ENCODE results near the gene TCP11. TPM values are rescaled to one million over a fixed set of nuclear protein-coding genes. Genes with fewer than 3 reads are reported as not detected.
"Not testable (repeated sequence)": the region's sequence is repeated elsewhere in the genome, so short reads cannot be mapped to it uniquely, and the experiment has no call there.

TCP11 gene
- total RNA-seq, 1 experiment from 2014 or later, result not detected

GRCh38 chr6:35148167-35148741, 7.1 kb upstream of the TCP11 start:
- DNase-seq (ENCODE audit: extremely low read depth, low read depth), result no peak

GRCh38 chr6:35147486-35147885, 6.3 kb upstream of the TCP11 start:
- DNase-seq (ENCODE audit: extremely low read depth, low read depth), result no peak

GRCh38 chr6:35147026-35147425, 5.9 kb upstream of the TCP11 start:
- no peak for DNase-seq (ENCODE audit: extremely low read depth, low read depth)

- peak; percentile 13 for DNase-seq (ENCODE audit: extremely low read depth, low read depth)
These were observed 5.3 kb upstream of the TCP11 start for GRCh38 chr6:35146453-35146852.

GRCh38 chr6:35145757-35146156, 4.6 kb upstream of the TCP11 start:
- no peak for DNase-seq (ENCODE audit: extremely low read depth, low read depth)

GRCh38 chr6:35142588-35143569, 1.7 kb upstream of the TCP11 start:
- DNase-seq (ENCODE audit: extremely low read depth, low read depth), result no peak

GRCh38 chr6:35140639-35141006, 516 bp downstream of the TCP11 start:
- no peak for DNase-seq (ENCODE audit: extremely low read depth, low read depth)

GRCh38 chr6:35139924-35140638, 1.1 kb downstream of the TCP11 start:
- peak; percentile 48 for DNase-seq (ENCODE audit: extremely low read depth, low read depth)

GRCh38 chr6:35139470-35139869, 1.7 kb downstream of the TCP11 start:
- no peak for DNase-seq (ENCODE audit: extremely low read depth, low read depth)

GRCh38 chr6:35138191-35138590, 2.9 kb downstream of the TCP11 start:
- not testable (repeated sequence) for DNase-seq (ENCODE audit: extremely low read depth, low read depth)

GRCh38 chr6:35136185-35136584, 5.0 kb downstream of the TCP11 start:
- DNase-seq (ENCODE audit: extremely low read depth, low read depth), result no peak

- no peak for DNase-seq (ENCODE audit: extremely low read depth, low read depth)
These were observed 12.6 kb downstream of the TCP11 start for GRCh38 chr6:35128496-35128895.

- DNase-seq (ENCODE audit: extremely low read depth, low read depth), result no peak
These were observed 13.1 kb downstream of the TCP11 start for GRCh38 chr6:35128042-35128441.

GRCh38 chr6:35124356-35124755, 16.8 kb downstream of the TCP11 start:
- DNase-seq (ENCODE audit: extremely low read depth, low read depth), result no peak

GRCh38 chr6:35120746-35121145, 20.4 kb downstream of the TCP11 start:
- no peak for DNase-seq (ENCODE audit: extremely low read depth, low read depth)

- DNase-seq (ENCODE audit: extremely low read depth, low read depth), result no peak
These were observed 32.7 kb downstream of the TCP11 start for GRCh38 chr6:35108309-35108885.

- not testable (repeated sequence) for DNase-seq (ENCODE audit: extremely low read depth, low read depth)
These were observed 33.4 kb downstream of the TCP11 start for GRCh38 chr6:35107761-35108160.

- DNase-seq (ENCODE audit: extremely low read depth, low read depth), result not testable (repeated sequence)
These were observed 33.9 kb downstream of the TCP11 start for GRCh38 chr6:35107208-35107607.

- not testable (repeated sequence) for DNase-seq (ENCODE audit: extremely low read depth, low read depth)
These were observed 35.1 kb downstream of the TCP11 start for GRCh38 chr6:35106061-35106460.

GRCh38 chr6:35105078-35105477, 36.1 kb downstream of the TCP11 start:
- no peak for DNase-seq (ENCODE audit: extremely low read depth, low read depth)

- DNase-seq (ENCODE audit: extremely low read depth, low read depth), result no peak
These were observed 42.0 kb downstream of the TCP11 start for GRCh38 chr6:35099116-35099515.

Measured in NCI-H460 (cell line).